NCI-H345 (cell line): ENCODE results near the gene MAPKBP1.

Experiments
- DNase-seq: peaks from one replicate; lab custom pipeline; 2025; lab: John Stamatoyannopoulos, UW

The MAPKBP1 gene

GRCh38 chr15:41788262-41788661, 14.0 kb downstream of the MAPKBP1 start:
- no peak for DNase-seq

DNA sequence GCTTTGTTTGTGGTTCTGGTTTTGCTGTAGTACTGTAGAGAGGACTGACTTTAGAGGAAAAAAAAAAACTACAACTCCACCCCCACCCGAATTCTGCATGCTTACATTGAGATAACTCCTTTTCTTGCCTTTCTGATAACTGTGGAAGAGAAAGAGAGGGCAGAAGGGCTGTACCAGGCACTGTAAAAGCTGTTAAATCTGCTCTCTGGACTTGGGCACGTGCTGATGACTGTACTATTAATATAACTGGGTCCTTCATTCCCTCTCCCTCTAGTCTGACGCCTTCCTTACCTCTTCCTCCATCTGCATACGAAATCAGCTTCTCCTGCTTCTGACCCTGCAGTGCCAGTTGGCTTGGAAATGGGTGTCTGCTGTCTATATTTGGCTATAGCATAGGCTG, 15.0 kb downstream of the MAPKBP1 start:
- DNase-seq, result no peak

- DNase-seq, result no peak
Observed at GRCh38 chr15:41789662-41790061, 15.4 kb downstream of the MAPKBP1 start.

- no peak for DNase-seq
Observed at GRCh38 chr15:41790169-41790568, 15.9 kb downstream of the MAPKBP1 start.

DNA sequence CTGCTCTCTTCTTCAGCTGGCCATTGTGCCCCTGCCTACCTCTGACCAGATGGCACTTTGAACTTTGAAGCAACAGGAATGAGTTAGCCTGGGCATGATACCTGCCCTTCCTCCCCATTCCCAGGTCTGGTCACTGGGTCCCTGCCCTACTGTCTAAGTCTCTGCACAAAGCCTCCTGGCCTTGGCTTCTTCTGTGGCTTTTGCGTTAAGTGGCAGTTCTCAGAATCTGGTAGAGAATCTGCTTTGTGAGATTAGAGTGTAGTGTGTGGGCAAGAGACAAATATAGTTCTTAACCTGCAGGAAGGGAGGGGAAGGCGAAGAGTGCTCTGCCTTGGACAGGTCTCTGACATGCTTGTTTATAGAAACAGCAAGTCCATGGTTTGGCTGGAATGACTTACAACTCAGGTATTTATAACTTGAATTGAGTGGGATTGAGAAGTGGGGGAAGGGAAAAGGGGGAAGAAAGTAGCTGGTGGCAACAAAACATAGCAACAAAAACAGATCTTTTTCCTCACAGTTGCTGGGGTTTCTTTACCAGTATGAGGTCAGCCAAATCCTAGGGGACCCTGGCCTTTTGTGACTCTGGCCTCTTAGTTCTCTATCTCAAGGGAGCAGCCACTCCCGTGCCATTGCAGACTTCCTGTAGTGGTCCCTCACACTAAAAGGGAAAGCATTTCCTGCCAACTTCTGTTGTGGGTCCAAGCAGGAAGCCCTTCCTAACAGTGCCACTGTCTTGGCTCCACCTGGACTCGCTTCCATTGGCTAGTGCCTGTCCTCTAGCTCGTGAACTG, 16.7 kb downstream of the MAPKBP1 start:
- no peak for DNase-seq

GRCh38 chr15:41791547-41791937, 17.3 kb downstream of the MAPKBP1 start:
- DNase-seq, result no peak

- DNase-seq, result peak; percentile 47
Observed at GRCh38 chr15:41792000-41792637, 17.8 kb downstream of the MAPKBP1 start.

GRCh38 chr15:41794081-41794480, 19.8 kb downstream of the MAPKBP1 start:
- no peak for DNase-seq

DNA sequence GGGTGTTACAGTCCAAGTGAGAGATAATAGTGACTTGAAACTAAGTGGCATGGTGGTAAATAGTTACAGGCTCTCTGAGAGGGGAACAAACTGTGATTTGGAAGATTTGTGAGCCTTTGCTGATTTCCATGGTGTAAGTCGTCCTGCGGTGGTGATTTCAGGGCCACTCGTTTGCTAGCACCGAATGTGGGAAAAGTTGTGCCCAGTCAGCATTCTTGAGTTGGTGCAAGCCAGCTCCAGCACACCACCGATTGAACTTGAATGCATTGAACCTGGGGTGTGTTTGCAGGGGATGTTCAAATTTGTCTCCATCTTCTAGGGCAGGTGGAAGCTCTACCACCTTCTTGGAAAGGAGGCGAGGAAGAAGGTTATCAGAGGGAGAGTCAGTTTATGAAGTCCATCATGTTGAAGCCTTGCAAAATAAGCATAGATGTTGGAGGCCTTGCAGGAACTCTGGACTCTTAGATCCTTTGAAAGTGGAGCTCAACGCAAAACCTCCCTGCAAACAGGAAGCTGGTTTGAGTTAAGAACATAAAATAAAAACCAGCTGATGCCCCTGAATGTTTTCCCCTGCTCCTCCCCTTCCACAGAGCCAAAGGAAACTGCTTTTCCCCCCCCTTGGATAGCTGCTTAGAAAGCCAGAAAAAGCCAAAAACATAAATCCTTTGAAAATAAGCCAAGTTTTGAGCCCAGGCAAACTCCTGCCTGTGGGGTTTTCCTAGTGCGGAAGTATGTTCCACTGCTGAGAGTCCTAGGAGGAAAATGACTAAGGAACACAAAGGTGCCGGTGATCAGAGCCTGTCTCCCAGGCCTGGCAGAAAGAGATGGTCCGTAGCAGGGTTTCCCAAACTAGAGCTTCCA, 21.9 kb downstream of the MAPKBP1 start:
- DNase-seq, result no peak

DNA sequence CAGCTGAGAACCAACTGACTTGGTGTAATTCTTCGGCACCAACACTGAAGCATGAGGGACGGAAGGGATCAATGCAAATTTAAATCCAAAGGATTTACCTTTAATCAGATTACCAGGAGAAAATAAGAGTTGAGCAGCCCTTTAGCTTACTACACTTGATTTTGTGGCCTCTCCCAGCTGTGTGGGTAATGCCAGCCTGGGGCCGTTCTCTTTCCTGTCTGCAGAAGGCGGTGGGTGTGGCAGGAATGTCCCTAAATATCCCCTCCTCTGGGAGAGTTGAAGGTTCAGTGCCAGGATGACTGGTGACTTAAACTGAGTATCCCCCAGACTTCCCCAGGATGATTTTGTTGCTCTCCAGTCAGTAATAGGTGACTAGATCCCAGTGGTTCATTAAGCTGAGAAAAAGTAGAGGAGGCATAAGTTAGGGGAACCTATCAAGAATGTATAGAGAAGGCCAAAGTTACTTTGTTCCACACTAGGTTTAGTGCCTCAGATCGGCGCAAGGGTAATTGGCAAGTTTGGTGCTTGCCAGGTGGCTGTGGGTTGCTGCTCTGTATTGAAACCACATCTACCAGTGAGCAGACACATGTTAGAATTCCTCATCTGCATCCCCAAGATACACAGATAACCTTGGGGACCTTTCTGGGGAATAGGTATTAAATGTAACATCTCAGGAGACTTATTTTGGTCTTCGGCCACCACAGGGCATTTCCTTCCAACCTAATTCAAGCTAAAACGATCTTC, 23.1 kb downstream of the MAPKBP1 start:
- DNase-seq, result no peak

DNA sequence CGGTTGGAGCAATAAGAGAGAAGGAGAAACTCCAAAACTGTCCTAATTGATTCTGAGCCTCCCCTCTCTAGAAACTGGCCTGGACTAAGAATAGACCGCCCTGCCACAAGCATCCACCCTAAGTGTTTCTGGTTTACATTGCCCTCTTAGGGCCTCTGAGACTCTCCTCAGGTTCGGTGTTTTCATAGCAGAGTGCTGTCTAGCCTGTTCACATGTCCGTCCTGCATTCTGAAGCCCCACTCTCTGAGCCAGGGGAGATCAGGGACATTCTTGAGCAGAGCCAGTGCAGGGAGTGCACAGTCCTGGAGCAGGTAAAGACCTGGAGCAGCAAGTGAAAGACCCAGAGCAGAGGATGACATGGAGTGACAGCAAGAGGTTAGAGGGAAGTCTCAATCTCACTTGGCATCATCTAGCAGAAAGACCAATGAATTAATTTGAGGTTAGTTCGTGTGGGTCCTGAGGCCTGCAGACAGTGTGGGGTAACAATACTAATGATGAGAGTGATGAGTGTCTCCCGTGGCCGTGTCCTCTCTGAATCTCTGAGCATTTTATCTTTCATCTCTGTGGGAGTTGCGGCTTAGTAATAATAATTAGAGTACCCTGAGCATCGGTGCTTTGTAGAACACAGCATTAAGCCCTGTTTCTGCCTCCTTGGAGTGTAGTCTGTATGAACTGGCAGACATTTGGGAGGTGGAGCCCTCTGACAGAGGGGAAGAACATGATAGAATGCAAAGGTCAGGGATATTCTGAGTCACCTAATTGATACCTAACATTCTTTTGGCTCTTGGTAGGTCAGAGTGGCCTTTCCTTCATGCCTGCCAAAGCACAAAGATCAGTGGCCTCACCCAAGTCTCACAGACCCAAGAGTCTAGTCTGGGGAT, 24.6 kb downstream of the MAPKBP1 start:
- no peak for DNase-seq

- no peak for DNase-seq
Observed at GRCh38 chr15:41799488-41799805, 25.2 kb downstream of the MAPKBP1 start.

- DNase-seq, result no peak
Observed at GRCh38 chr15:41801185-41801584, 26.9 kb downstream of the MAPKBP1 start.

DNA sequence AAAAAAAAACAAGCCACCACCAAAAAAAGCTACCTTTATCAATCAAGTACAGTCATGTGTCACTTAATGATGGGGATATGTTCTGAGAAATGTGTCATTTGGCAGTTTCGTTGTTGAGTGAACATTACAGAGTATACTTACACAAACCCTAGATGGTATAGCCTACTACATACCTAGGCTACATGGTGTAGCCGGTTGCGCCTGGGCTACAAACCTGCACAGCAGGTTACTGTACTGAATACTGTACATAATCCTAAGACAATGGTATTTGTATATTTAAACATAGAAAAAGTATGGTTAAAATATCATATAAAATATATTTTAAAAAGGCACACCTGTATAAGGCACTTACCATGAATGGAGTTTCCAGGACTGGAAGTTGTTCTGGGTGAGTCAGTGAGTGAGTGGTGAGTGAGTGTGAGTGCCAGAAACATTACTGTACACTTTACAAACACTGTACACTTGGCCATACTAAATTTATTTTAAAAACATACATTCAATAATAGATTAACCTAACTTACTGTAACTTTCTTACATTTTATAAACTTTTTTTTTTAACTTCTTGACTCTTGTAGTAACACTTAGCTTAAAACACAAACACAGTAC, 27.7 kb downstream of the MAPKBP1 start:
- DNase-seq, result no peak

GRCh38 chr15:41804361-41804760, 30.1 kb downstream of the MAPKBP1 start:
- DNase-seq, result no peak

DNA sequence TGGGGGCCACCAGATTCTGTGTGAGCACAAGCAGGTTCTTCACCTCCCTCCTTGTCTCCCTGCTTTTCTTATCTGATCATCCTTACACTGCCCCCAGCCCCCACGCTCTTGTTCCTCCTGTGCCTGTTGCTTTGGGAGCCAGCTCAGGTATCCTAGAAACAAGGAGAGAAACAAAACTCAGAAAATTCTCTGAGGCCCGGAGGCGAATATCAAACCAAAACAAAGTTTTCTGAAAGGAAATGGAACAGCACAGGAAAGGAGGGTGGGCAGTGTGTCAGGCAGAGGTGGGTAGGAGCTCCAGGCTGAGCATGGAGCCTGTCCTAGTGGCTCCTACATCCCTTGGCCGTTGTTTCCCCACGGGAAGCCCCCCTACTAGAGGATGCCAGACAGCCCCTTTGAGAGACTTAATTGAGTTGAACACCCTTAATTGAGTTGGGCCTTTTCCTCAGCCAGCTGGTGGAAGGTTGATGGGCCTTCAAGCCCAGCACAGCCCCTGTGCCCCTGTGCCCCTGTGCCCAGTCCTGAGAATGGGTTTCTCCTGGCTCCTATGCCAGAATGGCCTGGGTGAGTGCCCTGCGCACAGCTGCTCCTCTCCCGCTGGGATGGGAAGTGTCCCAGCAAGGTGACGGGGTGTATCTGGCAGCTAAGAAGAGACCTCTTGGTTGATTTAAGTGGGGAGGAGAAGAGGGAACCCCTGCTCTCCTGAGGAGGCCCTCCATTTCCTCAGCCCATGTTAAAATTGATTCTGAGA, 30.8 kb downstream of the MAPKBP1 start:
- DNase-seq, result no peak

GRCh38 chr15:41805711-41806110, 31.4 kb downstream of the MAPKBP1 start:
- DNase-seq, result no peak

- no peak for DNase-seq
Observed at GRCh38 chr15:41806291-41807181, 32.3 kb downstream of the MAPKBP1 start.

DNA sequence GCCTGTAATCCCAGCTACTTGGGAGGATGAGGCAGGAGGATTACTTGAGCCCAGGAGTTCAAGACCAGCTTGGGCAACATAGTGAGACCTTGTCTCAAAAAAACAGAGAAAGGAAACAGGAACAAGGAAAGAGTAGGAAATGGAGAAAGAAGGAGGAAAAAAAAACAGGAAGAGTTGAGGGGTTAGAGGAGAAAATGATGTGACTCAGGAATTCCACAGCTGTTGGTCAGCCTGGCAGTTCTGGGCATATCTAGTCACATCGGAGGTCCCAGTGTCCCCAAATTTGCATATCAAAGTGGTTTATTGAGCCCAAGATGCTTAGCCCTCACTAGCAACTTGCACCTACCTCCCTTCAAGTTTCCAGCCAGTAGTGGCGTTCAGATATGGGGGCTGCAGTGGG, 34.8 kb downstream of the MAPKBP1 start:
- DNase-seq, result no peak
